Hindlimb muscle (tissue), 1 donor: ENCODE measurements around the gene NUFIP1. TPM values are rescaled to one million over a fixed set of nuclear protein-coding genes. Genes with fewer than 3 reads are reported as not detected.

Experiments used
- polyA plus RNA-seq: library from polyadenylated mRNA; unstranded; fragments of 120-200 nt; gene quantifications from one replicate; pipeline ENCODE4 v1.2.1, GENCODE V29; 2013; ENCODE audit not compliant: insufficient read length

The NUFIP1 gene
- polyA plus RNA-seq, 1 donor: 8.4 TPM

Other genes with a start within 250 kb of the NUFIP1 start
- gene GPALPP1, start 67 bp upstream of the NUFIP1 start, polyA plus RNA-seq: 26.7 TPM
- 18.1 TPM for gene GTF2F2, start 131.0 kb upstream of the NUFIP1 start, polyA plus RNA-seq
- not detected for gene KCTD4, start 211.6 kb upstream of the NUFIP1 start, polyA plus RNA-seq